Ovary (tissue), 3 donors: ENCODE results near the gene MNDA.

Experiments used
- POLR2A ChIP-seq: fragments of 450-650 bp; IDR thresholded peaks from one replicate; pipeline ENCODE4 v1.6.1; 2017; ENCODE audit warnings: antibody characterized with exemption, mild to moderate bottlenecking, moderate library complexity
- TF ChIP-seq, protein P1 (sequence below), 3 donors: fragments of 450-650 bp in 2 of 3; fragments of 200-600 bp in 1 of 3; IDR thresholded peaks; one replicate each; pipeline versions ENCODE4 v1.5.1 to v1.8.0; 2016 to 2022; ENCODE audit warnings: antibody characterized with exemption in 3 of 3, mild to moderate bottlenecking in 1 of 3
- donor health status: DM: no; HTN: no; CAD: no.

DNA sequence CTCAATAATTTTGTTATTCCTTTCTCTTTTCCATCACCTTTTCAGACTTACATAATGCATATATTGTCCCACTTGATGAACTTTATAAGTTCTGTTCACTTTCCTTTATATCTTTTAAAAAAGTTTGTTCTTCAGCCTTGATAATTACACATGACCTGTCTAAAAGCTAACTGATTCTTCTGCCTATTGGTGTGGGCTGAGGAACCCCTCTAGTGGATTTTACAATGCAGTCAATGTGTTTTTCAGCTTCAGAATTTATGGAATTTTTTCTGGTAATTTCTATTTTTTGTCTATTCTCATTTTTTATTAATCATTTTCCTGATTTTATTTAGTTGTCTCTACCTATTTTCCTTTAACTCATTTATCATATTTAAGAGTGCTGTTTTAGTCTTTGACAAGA lies 7.5 kb downstream of the MNDA start:
- TF ChIP-seq, protein P1, sequence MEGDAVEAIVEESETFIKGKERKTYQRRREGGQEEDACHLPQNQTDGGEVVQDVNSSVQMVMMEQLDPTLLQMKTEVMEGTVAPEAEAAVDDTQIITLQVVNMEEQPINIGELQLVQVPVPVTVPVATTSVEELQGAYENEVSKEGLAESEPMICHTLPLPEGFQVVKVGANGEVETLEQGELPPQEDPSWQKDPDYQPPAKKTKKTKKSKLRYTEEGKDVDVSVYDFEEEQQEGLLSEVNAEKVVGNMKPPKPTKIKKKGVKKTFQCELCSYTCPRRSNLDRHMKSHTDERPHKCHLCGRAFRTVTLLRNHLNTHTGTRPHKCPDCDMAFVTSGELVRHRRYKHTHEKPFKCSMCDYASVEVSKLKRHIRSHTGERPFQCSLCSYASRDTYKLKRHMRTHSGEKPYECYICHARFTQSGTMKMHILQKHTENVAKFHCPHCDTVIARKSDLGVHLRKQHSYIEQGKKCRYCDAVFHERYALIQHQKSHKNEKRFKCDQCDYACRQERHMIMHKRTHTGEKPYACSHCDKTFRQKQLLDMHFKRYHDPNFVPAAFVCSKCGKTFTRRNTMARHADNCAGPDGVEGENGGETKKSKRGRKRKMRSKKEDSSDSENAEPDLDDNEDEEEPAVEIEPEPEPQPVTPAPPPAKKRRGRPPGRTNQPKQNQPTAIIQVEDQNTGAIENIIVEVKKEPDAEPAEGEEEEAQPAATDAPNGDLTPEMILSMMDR (IDR thresholded peaks at IDR 0.05) = no peak
- TF ChIP-seq POLR2A = no peak
